Measurements from ENCODE around the gene TLNRD1. TPM values are rescaled to one million over a fixed set of nuclear protein-coding genes. Genes with fewer than 3 reads are reported as not detected.

The TLNRD1 gene
- total RNA-seq, 2 experiments from 2014 or later: 31.2 to 32.3 TPM

GRCh38 chr15:81012588-81012987 is 11.9 kb downstream of the TLNRD1 start:
- CTCF ChIA-PET: no interaction called here
- no peaks in the 10 kb centered on the region for H3K27me3 Mint-ChIP-seq
- no peak overlapping the region for H3K4me3 Mint-ChIP-seq
- H3K9me3 Mint-ChIP-seq (ENCODE audit: low read depth): no peaks in the 10 kb centered on the region
- peaks cover 4% of the 10 kb centered on the region for H3K36me3 Mint-ChIP-seq
- no peak overlapping the region for H3K27ac Mint-ChIP-seq
- peaks cover 20% of the 10 kb centered on the region for H3K4me1 Mint-ChIP-seq
- no peak for DNase-seq
- ATAC-seq: no peak

GRCh38 chr15:81013396-81013929 is 12.7 kb downstream of the TLNRD1 start:
- DNase-seq (no peak), ATAC-seq (no peak)
- H3K36me3 Mint-ChIP-seq: peaks cover 4% of the 10 kb centered on the region
- H3K9me3 Mint-ChIP-seq (ENCODE audit: low read depth): no peaks in the 10 kb centered on the region
- no peak overlapping the region for H3K27ac Mint-ChIP-seq
- CTCF ChIA-PET: no interaction called here
- H3K4me1 Mint-ChIP-seq: peaks cover 13% of the 10 kb centered on the region
- no peak overlapping the region for H3K4me3 Mint-ChIP-seq
- H3K27me3 Mint-ChIP-seq: no peaks in the 10 kb centered on the region

- DNase-seq: no peak
- no peak overlapping the region for H3K27ac Mint-ChIP-seq
- CTCF ChIA-PET: no interaction called here
- peaks cover 6% of the 10 kb centered on the region for H3K4me1 Mint-ChIP-seq
- no peak overlapping the region for H3K4me3 Mint-ChIP-seq
- ATAC-seq: no peak
- H3K36me3 Mint-ChIP-seq: peaks cover 4% of the 10 kb centered on the region
- no peaks in the 10 kb centered on the region for H3K27me3 Mint-ChIP-seq
- no peaks in the 10 kb centered on the region for H3K9me3 Mint-ChIP-seq (ENCODE audit: low read depth)
Observed at GRCh38 chr15:81014446-81015093, 13.8 kb downstream of the TLNRD1 start.

- Mint-ChIP-seq H3K36me3 (no peaks in the 10 kb centered on the region), H3K27ac (no peak overlapping the region), H3K4me1 (no peaks in the 10 kb centered on the region), H3K9me3 (ENCODE audit: low read depth) (no peaks in the 10 kb centered on the region), H3K4me3 (no peak overlapping the region), H3K27me3 (no peaks in the 10 kb centered on the region)
- ATAC-seq (no peak), DNase-seq (no peak)
- CTCF ChIA-PET: no interaction called here
Observed at GRCh38 chr15:81015621-81016488, 15.1 kb downstream of the TLNRD1 start.

- CTCF ChIA-PET: no interaction called here
- Mint-ChIP-seq H3K4me1 (no peaks in the 10 kb centered on the region), H3K36me3 (peaks cover 1% of the 10 kb centered on the region), H3K4me3 (no peak overlapping the region), H3K27ac (no peak overlapping the region), H3K27me3 (no peaks in the 10 kb centered on the region), H3K9me3 (ENCODE audit: low read depth) (no peaks in the 10 kb centered on the region)
- no peak for DNase-seq
- no peak for ATAC-seq
Observed at GRCh38 chr15:81016489-81017068, 15.9 kb downstream of the TLNRD1 start.

GRCh38 chr15:81018197-81018596 is 17.5 kb downstream of the TLNRD1 start:
- H3K36me3 Mint-ChIP-seq: peaks cover 1% of the 10 kb centered on the region
- H3K27me3 Mint-ChIP-seq: no peaks in the 10 kb centered on the region
- H3K9me3 Mint-ChIP-seq (ENCODE audit: low read depth): no peaks in the 10 kb centered on the region
- no peak for ATAC-seq
- DNase-seq: no peak
- CTCF ChIA-PET: interaction anchor here (1.7 kb wide), 1 partner anchor 248 kb away, joined by 6 read pairs; no protein-coding TSS in a partner anchor
- H3K4me3 Mint-ChIP-seq: no peak overlapping the region
- H3K4me1 Mint-ChIP-seq: peaks cover 5% of the 10 kb centered on the region
- H3K27ac Mint-ChIP-seq: no peak overlapping the region

GRCh38 chr15:81021321-81021720 is 20.6 kb downstream of the TLNRD1 start:
- peaks cover 3% of the 10 kb centered on the region for H3K36me3 Mint-ChIP-seq
- H3K27ac Mint-ChIP-seq: no peak overlapping the region
- peaks cover 31% of the 10 kb centered on the region for H3K4me1 Mint-ChIP-seq
- CTCF ChIA-PET: no interaction called here
- no peak for DNase-seq
- no peaks in the 10 kb centered on the region for H3K27me3 Mint-ChIP-seq
- ATAC-seq: no peak
- H3K9me3 Mint-ChIP-seq (ENCODE audit: low read depth): no peaks in the 10 kb centered on the region
- no peak overlapping the region for H3K4me3 Mint-ChIP-seq

- H3K4me1 Mint-ChIP-seq: peaks cover 39% of the 10 kb centered on the region
- H3K27ac Mint-ChIP-seq: peak overlapping the region; percentile 93
- ATAC-seq: peak; percentile 85
- no peaks in the 10 kb centered on the region for H3K27me3 Mint-ChIP-seq
- H3K9me3 Mint-ChIP-seq (ENCODE audit: low read depth): peaks cover 3% of the 10 kb centered on the region
- DNase-seq: peak; percentile 67
- peak overlapping the region; percentile 53 for H3K4me3 Mint-ChIP-seq
- H3K36me3 Mint-ChIP-seq: peaks cover 6% of the 10 kb centered on the region
- CTCF ChIA-PET: interaction anchor here (0.9 to 1.1 kb wide), 3 partner anchors 17 to 270 kb away, joined by 3 to 4 read pairs (median 3); no protein-coding TSS in a partner anchor
Observed at GRCh38 chr15:81023483-81024264, 23.0 kb downstream of the TLNRD1 start.

- H3K36me3 Mint-ChIP-seq: peaks cover 6% of the 10 kb centered on the region
- no peak overlapping the region for H3K4me3 Mint-ChIP-seq
- DNase-seq (no peak), ATAC-seq (peak; percentile 13)
- CTCF ChIA-PET: interaction anchor here (0.9 to 1.1 kb wide), 3 partner anchors 18 to 269 kb away, joined by 3 to 4 read pairs (median 3); no protein-coding TSS in a partner anchor
- H3K27me3 Mint-ChIP-seq: no peaks in the 10 kb centered on the region
- H3K9me3 Mint-ChIP-seq (ENCODE audit: low read depth): peaks cover 3% of the 10 kb centered on the region
- peaks cover 39% of the 10 kb centered on the region for H3K4me1 Mint-ChIP-seq
- peak overlapping the region; percentile 93 for H3K27ac Mint-ChIP-seq
Observed at GRCh38 chr15:81024265-81024872, 23.6 kb downstream of the TLNRD1 start.

- Mint-ChIP-seq H3K9me3 (ENCODE audit: low read depth) (peaks cover 9% of the 10 kb centered on the region), H3K4me3 (no peak overlapping the region), H3K4me1 (peaks cover 45% of the 10 kb centered on the region), H3K36me3 (peaks cover 12% of the 10 kb centered on the region), H3K27me3 (no peaks in the 10 kb centered on the region), H3K27ac (peak overlapping the region; percentile 24)
- CTCF ChIA-PET: no interaction called here
- ATAC-seq: no peak
- no peak for DNase-seq
Observed at GRCh38 chr15:81024936-81025335, 24.2 kb downstream of the TLNRD1 start.

GRCh38 chr15:81025721-81026370 is 25.1 kb downstream of the TLNRD1 start:
- Mint-ChIP-seq H3K27ac (no peak overlapping the region), H3K9me3 (ENCODE audit: low read depth) (peaks cover 13% of the 10 kb centered on the region), H3K36me3 (peaks cover 17% of the 10 kb centered on the region), H3K4me3 (no peak overlapping the region), H3K27me3 (no peaks in the 10 kb centered on the region), H3K4me1 (peaks cover 46% of the 10 kb centered on the region)
- no peak for ATAC-seq
- DNase-seq: no peak
- CTCF ChIA-PET: no interaction called here

GRCh38 chr15:81026836-81027599 is 26.3 kb downstream of the TLNRD1 start:
- Mint-ChIP-seq H3K27me3 (no peaks in the 10 kb centered on the region), H3K36me3 (peaks cover 16% of the 10 kb centered on the region), H3K4me1 (peaks cover 46% of the 10 kb centered on the region), H3K9me3 (ENCODE audit: low read depth) (peaks cover 14% of the 10 kb centered on the region), H3K4me3 (no peak overlapping the region), H3K27ac (no peak overlapping the region)
- DNase-seq (no peak), ATAC-seq (no peak)
- CTCF ChIA-PET: no interaction called here
